ENCODE results near the gene FAM20B. TPM values are rescaled to one million over a fixed set of nuclear protein-coding genes. Genes with fewer than 3 reads are reported as not detected.
A peak's percentile ranks its signal among the peaks of the same experiment; 100 is the strongest.

Gene FAM20B
- total and polyA plus RNA-seq, 2 of the 13 experiments (the other 11 are each of a cell fraction or from before 2014, with no cell fraction given): 13.8 to 26.9 TPM

GRCh38 chr1:179081687-179082332, 56.1 kb downstream of the FAM20B start, which contains the start of gene TOR3A (continued):
- TF ChIP-seq AHR (CRISPR knock-in tag; IDR thresholded peaks at IDR 0.05) (0 out of 2 replicates have a peak, but pooled peaks have one; percentile 45), STAT6 (CRISPR knock-in tag; IDR thresholded peaks at IDR 0.05; ENCODE audit: borderline replicate concordance) (no peak), ZNF180 (CRISPR knock-in tag; IDR thresholded peaks at IDR 0.05; ENCODE audit: borderline replicate concordance, low read depth) (no peak), FIP1L1 (IDR thresholded peaks at IDR 0.05; ENCODE audit: borderline replicate concordance, insufficient read depth, low read depth, low read length) (no peak), ZNF24 (IDR thresholded peaks at IDR 0.05) (no peak), KDM6A (CRISPR knock-in tag; IDR thresholded peaks at IDR 0.05; ENCODE audit: low read depth) (no peak), TCF7 (IDR thresholded peaks at IDR 0.05; ENCODE audit: low read depth) (no peak), GABPA (IDR thresholded peaks at IDR 0.05; ENCODE audit: low read depth, low read length) (peak; percentile 46; the same call in 1 of the 2 replicates), GABPA (CRISPR knock-in tag; IDR thresholded peaks at IDR 0.05; ENCODE audit: low read depth) (peak; percentile 47; the same call in 1 of the 2 replicates), TFE3 (CRISPR knock-in tag; IDR thresholded peaks at IDR 0.05) (peak; percentile 75), AKAP8 (CRISPR knock-in tag; IDR thresholded peaks at IDR 0.05) (no peak), POGK (CRISPR knock-in tag; conservative IDR thresholded peaks at IDR 0.05) (peak; percentile 69; the same call in 1 of the 2 replicates), ZBTB14 (CRISPR knock-in tag; IDR thresholded peaks at IDR 0.05) (peak; percentile 57), BHLHE40 (IDR thresholded peaks at IDR 0.05; ENCODE audit: low read length) (peak; percentile 69), SRF (IDR thresholded peaks at IDR 0.05; ENCODE audit: low read depth, low read length) (peak; percentile 38; the same call in 1 of the 2 replicates), ZNF138 (CRISPR knock-in tag; IDR thresholded peaks at IDR 0.05; ENCODE audit: low read depth) (peak; percentile 32; the same call in 1 of the 2 replicates), ZNF30 (CRISPR knock-in tag; IDR thresholded peaks at IDR 0.05) (0 out of 2 replicates have a peak, but pooled peaks have one; percentile 10), ZFP90 (CRISPR knock-in tag; IDR thresholded peaks at IDR 0.05; ENCODE audit: borderline replicate concordance) (peak; percentile 47; the same call in 1 of the 2 replicates), ARNT2 (CRISPR knock-in tag; IDR thresholded peaks at IDR 0.05; ENCODE audit: low read depth) (peak; percentile 83; the same call in 1 of the 2 replicates), YY1 (IDR thresholded peaks at IDR 0.05; ENCODE audit: insufficient read depth, insufficient replicate concordance, low read depth, low read length) (peak; percentile 27), PLSCR1 (CRISPR knock-in tag; IDR thresholded peaks at IDR 0.05; ENCODE audit: borderline replicate concordance) (no peak), GATA4 (IDR thresholded peaks at IDR 0.05; ENCODE audit: borderline replicate concordance, low read depth) (0 out of 2 replicates have a peak, but pooled peaks have one; percentile 18)
